Stomach (tissue), 4 donors: ENCODE measurements around the gene SH3TC1.

Experiments used
- CTCF ChIP-seq, 7 experiments: fragments of 450-650 bp in 4 of 7; fragments of 200-600 bp in 3 of 7; sonication (generic) in 3 of 7; IDR thresholded peaks; one replicate each; pipeline ENCODE4 v1.5.1; 2016 to 2019; ENCODE audit warnings: antibody characterized with exemption in 7 of 7, control low read depth in 2 of 7, mild to moderate bottlenecking in 1 of 7
- EP300 ChIP-seq: sonication (generic); formaldehyde crosslinking; IDR thresholded peaks from one replicate; pipeline ENCODE4 v1.6.1; 2017; ENCODE audit warnings: antibody characterized with exemption
- POLR2A ChIP-seq, 4 donors: fragments of 450-650 bp; IDR thresholded peaks; one replicate each; pipeline ENCODE4 v1.6.1; 2016; ENCODE audit warnings: antibody characterized with exemption in 4 of 4, control low read depth in 2 of 4, mild to moderate bottlenecking in 1 of 4, moderate library complexity in 1 of 4
- POLR2AphosphoS5 ChIP-seq, 3 donors: sonication (generic); formaldehyde crosslinking; IDR thresholded peaks; one replicate each; pipeline ENCODE4 v1.6.1; 2016; ENCODE audit warnings: antibody characterized with exemption in 3 of 3

- TF ChIP-seq POLR2A (IDR thresholded peaks at IDR 0.05) = no peak
- TF ChIP-seq POLR2AphosphoS5 (IDR thresholded peaks at IDR 0.05) = no peak
- TF ChIP-seq CTCF (IDR thresholded peaks at IDR 0.05) = no peak
- TF ChIP-seq EP300 = no peak
Measured at GRCh38 chr4:8211251-8211650, 12.2 kb downstream of the SH3TC1 start.
